Right cardiac atrium (tissue), 5 donors: ENCODE measurements around the gene FAM193A. TPM values are rescaled to one million over a fixed set of nuclear protein-coding genes. Genes with fewer than 3 reads are reported as not detected.
"Not testable (repeated sequence)": the region's sequence is repeated elsewhere in the genome, so short reads cannot be mapped to it uniquely, and the experiment has no call there.

Source experiments
- ATAC-seq, 2 donors: fragments of 200-7000 bp; cut with Tn5 transposase; one replicate each; pipeline versions ENCODE4 v1.8.0 to v1.9.1; 2020; ENCODE audit warnings: moderate library complexity in 2 of 2, mild to moderate bottlenecking in 1 of 2
- DNase-seq, 3 donors: peaks; one replicate each; pipeline ENCODE4 v3.0.0-alpha.2; 2020
- H3K27ac ChIP-seq: one replicate; pipeline ENCODE4 v1.5.1; 2013; ENCODE audit warnings: mild to moderate bottlenecking, low read length, control low read depth, moderate library complexity
- H3K27me3 ChIP-seq: one replicate; pipeline ENCODE4 v1.6.1; 2013; ENCODE audit not compliant: control insufficient read depth, insufficient read depth
- H3K4me1 ChIP-seq: one replicate; pipeline ENCODE4 v1.6.1; 2013; ENCODE audit warnings: low read length; ENCODE audit not compliant: control insufficient read depth, insufficient read depth
- H3K4me3 ChIP-seq: one replicate; pipeline ENCODE4 v1.5.1; 2013; ENCODE audit warnings: low read length, control low read depth
- H3K9me3 ChIP-seq: one replicate; pipeline ENCODE4 v1.6.1; 2013; ENCODE audit warnings: low read length; ENCODE audit not compliant: control insufficient read depth
- WGBS: extraction: QIAGEN DNeasy Blood & Tissue Kit; methylation state at CpG from one replicate; pipeline ENCODE4 v1.1.7; 2013; 5-methylcytosine and 5-hydroxymethylcytosine counted together
- intact Hi-C, 4 donors: fragments of 100-400 bp; cut with DNase I; formaldehyde crosslinking; loops; one replicate each; pipeline versions ENCODE4 v1.11.0 to v1.14.0; 2022 to 2023
- polyA plus RNA-seq: library from polyadenylated mRNA; stranded (reverse); fragments of 200-250 nt; gene quantifications from one replicate; pipeline ENCODE4 v1.2.3, GENCODE V29; 2013
- total RNA-seq, 4 donors: library from RNA; stranded (reverse); fragmentation: NEBNext Ultra II Directional; extraction: Animal tissue kit (Norgen Biotek cat#: 25700); gene quantifications; one replicate each; pipeline ENCODE4 v1.2.1, GENCODE V29; 2021
- donor health status: healthy with polysubstance abuse.
- donor health status: DM: no; HTN: yes; CAD: no.
- donor health status: DM: no; HTN: no; CAD: no.
- donor health status: DM: no; HTN: yes; CAD: no; lungs with severe emphysema.
- donor health status: DM: yes; HTN: yes; CAD: no.

FAM193A gene
- total and polyA plus RNA-seq, 5 donors: 9.7 to 19.2 (median 17.4) TPM

GRCh38 chr4:2728806-2729532 lies 192.5 kb downstream of the FAM193A start:
- H3K27ac ChIP-seq: no peak overlapping the region
- H3K4me3 ChIP-seq: no peak overlapping the region
- ATAC-seq (no peak), DNase-seq (no peak)
- no peaks in the 10 kb centered on the region for H3K4me1 ChIP-seq
- H3K27me3 ChIP-seq: no peaks in the 10 kb centered on the region
- 97% methylated on average over 12 of the region's 12 CpGs for WGBS
- intact Hi-C loops: no loop called here
- H3K9me3 ChIP-seq: no peaks in the 10 kb centered on the region

- Histone ChIP-seq H3K4me3 (no peak overlapping the region), H3K27ac (no peak overlapping the region), H3K27me3 (no peaks in the 10 kb centered on the region), H3K9me3 (no peaks in the 10 kb centered on the region), H3K4me1 (no peaks in the 10 kb centered on the region)
- intact Hi-C loops: no loop called here
- no peak for DNase-seq
- WGBS: 98% methylated on average over 9 of the region's 9 CpGs
- no peak for ATAC-seq
Observed at GRCh38 chr4:2729533-2729875, 193.1 kb downstream of the FAM193A start.

GRCh38 chr4:2731907-2732317 lies 195.5 kb downstream of the FAM193A start:
- Histone ChIP-seq H3K4me1 (no peaks in the 10 kb centered on the region), H3K27ac (no peak overlapping the region), H3K4me3 (no peak overlapping the region), H3K27me3 (no peaks in the 10 kb centered on the region), H3K9me3 (no peaks in the 10 kb centered on the region)
- 88% methylated on average over 28 of the region's 28 CpGs for WGBS
- intact Hi-C loops: no loop called here
- ATAC-seq: peak; percentile 30 to 32
- peak in 1 of 3 donors; percentile 62 for DNase-seq

- Histone ChIP-seq H3K4me3 (no peak overlapping the region), H3K27me3 (no peaks in the 10 kb centered on the region), H3K9me3 (no peaks in the 10 kb centered on the region), H3K27ac (no peak overlapping the region), H3K4me1 (no peaks in the 10 kb centered on the region)
- intact Hi-C loops: no loop called here
- DNase-seq: no peak
- ATAC-seq: peak in 1 of 2 donors; percentile 18
- 89% methylated on average over 6 of the region's 6 CpGs for WGBS
Observed at GRCh38 chr4:2732526-2732925, 196.1 kb downstream of the FAM193A start.

GRCh38 chr4:2733001-2733843 lies 196.8 kb downstream of the FAM193A start:
- intact Hi-C loops: no loop called here
- WGBS: 87% methylated on average over 21 of the region's 21 CpGs
- Histone ChIP-seq H3K27ac (no peak overlapping the region), H3K4me3 (no peak overlapping the region), H3K9me3 (no peaks in the 10 kb centered on the region), H3K4me1 (no peaks in the 10 kb centered on the region), H3K27me3 (no peaks in the 10 kb centered on the region)
- no peak for DNase-seq
- ATAC-seq: peak; percentile 18 to 32

GRCh38 chr4:2733844-2734574 lies 197.6 kb downstream of the FAM193A start:
- ATAC-seq (peak; percentile 22 to 28), DNase-seq (no peak)
- H3K9me3 ChIP-seq: no peaks in the 10 kb centered on the region
- no peaks in the 10 kb centered on the region for H3K27me3 ChIP-seq
- intact Hi-C loops: no loop called here
- H3K27ac ChIP-seq: no peak overlapping the region
- 78% methylated on average over 2 of the region's 2 CpGs for WGBS
- no peaks in the 10 kb centered on the region for H3K4me1 ChIP-seq
- H3K4me3 ChIP-seq: no peak overlapping the region

GRCh38 chr4:2734612-2735011 lies 198.2 kb downstream of the FAM193A start:
- Histone ChIP-seq H3K27ac (no peak overlapping the region), H3K4me3 (no peak overlapping the region), H3K4me1 (no peaks in the 10 kb centered on the region), H3K9me3 (no peaks in the 10 kb centered on the region), H3K27me3 (no peaks in the 10 kb centered on the region)
- WGBS: 88% methylated on average over 1 of the region's 1 CpG
- DNase-seq: no peak
- intact Hi-C loops: no loop called here
- ATAC-seq: no peak

GRCh38 chr4:2735869-2736268 lies 199.4 kb downstream of the FAM193A start:
- Histone ChIP-seq H3K4me3 (no peak overlapping the region), H3K27me3 (no peaks in the 10 kb centered on the region), H3K4me1 (no peaks in the 10 kb centered on the region), H3K9me3 (no peaks in the 10 kb centered on the region), H3K27ac (no peak overlapping the region)
- ATAC-seq (no peak), DNase-seq (no peak)
- intact Hi-C loops: no loop called here

- whole genome bisulfite sequencing: 94% methylated on average over 2 of the region's 2 CpGs
- DNase-seq, H3K4me1 ChIP-seq, H3K27ac ChIP-seq, H3K4me3 ChIP-seq, ATAC-seq, intact Hi-C loops, H3K9me3 ChIP-seq, H3K27me3 ChIP-seq: not testable (repeated sequence)
Observed at GRCh38 chr4:2738296-2738695, 201.8 kb downstream of the FAM193A start.

GRCh38 chr4:2741626-2742025 lies 205.2 kb downstream of the FAM193A start:
- DNase-seq (no peak), ATAC-seq (no peak)
- WGBS: 88% methylated on average over 9 of the region's 9 CpGs
- Histone ChIP-seq H3K27ac (no peak overlapping the region), H3K4me3 (no peak overlapping the region), H3K27me3 (no peaks in the 10 kb centered on the region), H3K9me3 (no peaks in the 10 kb centered on the region), H3K4me1 (no peaks in the 10 kb centered on the region)
- intact Hi-C loops: no loop called here
